B cell (primary cell): ENCODE measurements around the gene COL16A1. TPM values are rescaled to one million over a fixed set of nuclear protein-coding genes. Genes with fewer than 3 reads are reported as not detected.

Source experiments
- ATAC-seq: fragments of 200-7000 bp; cut with Tn5 transposase; one replicate; pipeline ENCODE4 v1.10.0; 2021; ENCODE audit warnings: low read depth, mild to moderate bottlenecking, moderate number of reproducible peaks, moderate library complexity
- CTCF ChIA-PET: fragments of 350-600 bp; sonication (Branson Sonifier 250); formaldehyde crosslinking; loops from one replicate; lab custom pipeline; 2021; ENCODE audit warnings: antibody characterized with exemption, inconsistent platforms; lab: Charles Lee
- POLR2A ChIA-PET: fragments of 350-600 bp; sonication (Branson Sonifier 250); formaldehyde crosslinking; loops from one replicate; lab custom pipeline; 2021; ENCODE audit warnings: antibody characterized with exemption; lab: Charles Lee
- DNase-seq: peaks from one replicate; pipeline ENCODE4 v3.0.0; 2013
- H2AFZ ChIP-seq: 2 replicates; pipeline ENCODE4 v1.6.1; 2012; ENCODE audit warnings: mild to moderate bottlenecking, low read depth, low read length; ENCODE audit not compliant: insufficient read depth, poor library complexity, severe bottlenecking
- H3K27ac ChIP-seq, 2 donors: 1 replicate in 1 of 2; 2 replicates in 1 of 2; pipeline ENCODE4 v1.5.1; 2012 to 2013; ENCODE audit warnings: low read length in 2 of 2, mild to moderate bottlenecking in 2 of 2, moderate library complexity in 1 of 2
- H3K27me3 ChIP-seq, 4 experiments: fragments of 200-600 bp in 1 of 4; sonication (generic) in 1 of 4; replicated peaks in 1 of 4; 1 replicate in 2 of 4; 2 replicates in 2 of 4; pipeline versions ENCODE4 v1.6.1 to v1.7.0; 2013 to 2016; ENCODE audit warnings: low read length in 3 of 4, mild to moderate bottlenecking in 2 of 4, mixed read lengths in 1 of 4, moderate library complexity in 1 of 4; ENCODE audit not compliant: insufficient read depth in 4 of 4, control insufficient read depth in 3 of 4; ENCODE audit errors: control extremely low read depth in 1 of 4
- H3K36me3 ChIP-seq, 2 experiments: replicated peaks in 1 of 2; 1 replicate in 1 of 2; 2 replicates in 1 of 2; pipeline versions ENCODE4 v1.6.1 to v1.7.1; 2013; ENCODE audit warnings: low read length in 1 of 2; ENCODE audit not compliant: insufficient read depth in 2 of 2, control insufficient read depth in 1 of 2; ENCODE audit errors: control extremely low read depth in 1 of 2, extremely low read depth in 1 of 2
- H3K4me1 ChIP-seq, 2 donors: fragments of 200-600 bp in 1 of 2; sonication (generic) in 1 of 2; 1 replicate in 1 of 2; 2 replicates in 1 of 2; pipeline versions ENCODE4 v1.5.1 to v1.6.1; 2013 to 2017; ENCODE audit warnings: low read length in 2 of 2; ENCODE audit not compliant: control insufficient read depth in 2 of 2, insufficient read depth in 2 of 2
- H3K4me2 ChIP-seq: replicated peaks from 2 replicates; pipeline ENCODE3; 2012; ENCODE audit warnings: mild to moderate bottlenecking, low read depth, low read length; ENCODE audit not compliant: poor library complexity, severe bottlenecking
- H3K4me3 ChIP-seq, 5 experiments: fragments of 200-600 bp in 1 of 5; sonication (generic) in 1 of 5; 1 replicate in 3 of 5; 2 replicates in 2 of 5; pipeline versions ENCODE4 v1.5.1 to v1.7.0; 2011 to 2016; ENCODE audit warnings: low read length in 4 of 5, mild to moderate bottlenecking in 4 of 5, low read depth in 2 of 5, control low read depth in 1 of 5, moderate library complexity in 1 of 5; ENCODE audit not compliant: insufficient read depth in 1 of 5; ENCODE audit errors: control extremely low read depth in 1 of 5, extremely low read depth in 1 of 5
- H3K79me2 ChIP-seq: fragments of 200-600 bp; sonication (generic); one replicate; pipeline ENCODE4 v1.6.0; 2016; ENCODE audit warnings: low read length; ENCODE audit not compliant: control insufficient read depth, insufficient read depth
- H3K9ac ChIP-seq: fragments of 200-600 bp; sonication (generic); 2 replicates; pipeline ENCODE4 v1.6.1; 2017; ENCODE audit warnings: mild to moderate bottlenecking, low read length, moderate library complexity
- H3K9me3 ChIP-seq, 3 donors: one replicate each; pipeline versions ENCODE4 v1.6.1 to v1.7.1; 2013; ENCODE audit warnings: low read length in 2 of 3; ENCODE audit not compliant: control insufficient read depth in 2 of 3, insufficient read depth in 1 of 3; ENCODE audit errors: control extremely low read depth in 1 of 3
- H4K20me1 ChIP-seq: 2 replicates; pipeline ENCODE4 v1.6.0; 2012; ENCODE audit warnings: mild to moderate bottlenecking, low read length; ENCODE audit not compliant: insufficient read depth, control insufficient read depth, poor library complexity, severe bottlenecking
- H3K27ac Mint-ChIP-seq: one replicate; pipeline ENCODE4 v1.8.0; 2021; ENCODE audit warnings: mixed read lengths
- H3K27me3 Mint-ChIP-seq: one replicate; pipeline ENCODE4 v1.8.0; 2021; ENCODE audit warnings: mixed read lengths
- H3K4me1 Mint-ChIP-seq: one replicate; pipeline ENCODE4 v1.8.0; 2021; ENCODE audit warnings: mixed read lengths
- H3K4me3 Mint-ChIP-seq: one replicate; pipeline ENCODE4 v1.8.0; 2021; ENCODE audit warnings: mixed read lengths
- H3K9me3 Mint-ChIP-seq: one replicate; pipeline ENCODE4 v1.8.0; 2022; ENCODE audit warnings: mixed read lengths; ENCODE audit not compliant: insufficient read depth
- EZH2 ChIP-seq: IDR thresholded peaks from 2 replicates; pipeline ENCODE4 v1.6.1; 2012; ENCODE audit warnings: borderline replicate concordance, low read depth, mild to moderate bottlenecking, moderate library complexity, low read length; ENCODE audit not compliant: insufficient read depth, poor library complexity, severe bottlenecking
- WGBS: methylation state at CpG from one replicate; pipeline ENCODE4 v1.1.5; 2013; ENCODE audit warnings: missing lambda C conversion rate; ENCODE audit not compliant: insufficient coverage; 5-methylcytosine and 5-hydroxymethylcytosine counted together
- intact Hi-C: fragments of 100-400 bp; cut with micrococcal nuclease; formaldehyde crosslinking; loops from one replicate; pipeline ENCODE4 v1.10.0; 2022
- polyA plus RNA-seq: library from polyadenylated mRNA; depleted of rRNA; stranded (reverse); fragments of >200 nt; gene quantifications from 2 replicates; pipeline ENCODE4 v1.2.3, GENCODE V29; 2012
- total RNA-seq, 2 donors: library from RNA; stranded (reverse); fragments of 120-200 nt in 1 of 2; gene quantifications; 1 replicate in 1 of 2; 2 replicates in 1 of 2; pipeline versions ENCODE4 v1.2.3 to v1.2.4, GENCODE V29; 2013 to 2022
- TF ChIP-seq, protein P1 (sequence below): fragments of 200-600 bp; IDR thresholded peaks from one replicate; pipeline ENCODE4 v1.8.0; 2022; ENCODE audit warnings: antibody characterized with exemption, mild to moderate bottlenecking

COL16A1 gene
- total and polyA plus RNA-seq, 2 donors (not counting 1 experiment from before 2014, with no cell fraction given), result 0.07 TPM; not detected in 1

DNA sequence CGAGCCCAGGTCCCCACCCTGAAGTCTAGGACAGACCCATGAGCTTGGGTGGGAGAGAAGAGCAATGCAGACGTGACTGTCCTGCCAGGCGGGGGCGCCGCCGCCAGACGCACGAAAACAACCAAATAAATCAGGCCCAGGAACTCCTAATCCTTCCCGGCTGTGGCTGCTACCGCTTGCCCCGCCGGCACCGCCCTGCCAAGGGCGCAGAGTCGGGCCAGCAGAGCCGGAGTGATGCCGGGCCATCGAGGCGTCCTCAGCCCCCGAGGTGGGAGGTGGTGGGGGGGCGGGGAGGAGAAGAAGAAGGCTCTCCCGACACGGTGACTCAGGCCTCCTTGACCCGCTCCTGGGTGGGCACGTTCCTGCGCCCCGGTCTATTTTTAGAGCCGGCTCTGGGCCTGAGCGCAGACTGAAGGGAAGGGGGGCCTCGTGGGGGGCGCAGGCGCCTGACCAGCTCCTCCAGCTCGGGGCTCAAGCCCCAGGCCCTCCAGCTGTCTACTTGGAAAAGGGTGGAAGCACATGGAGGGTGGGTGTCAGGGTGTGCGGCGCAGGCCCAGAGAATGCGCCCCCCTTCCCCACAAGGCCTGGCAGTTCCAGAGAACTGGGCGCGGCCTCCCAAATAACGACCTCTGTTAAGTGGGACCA lies 10.7 kb upstream of the COL16A1 start:
- TF ChIP-seq, protein P1, sequence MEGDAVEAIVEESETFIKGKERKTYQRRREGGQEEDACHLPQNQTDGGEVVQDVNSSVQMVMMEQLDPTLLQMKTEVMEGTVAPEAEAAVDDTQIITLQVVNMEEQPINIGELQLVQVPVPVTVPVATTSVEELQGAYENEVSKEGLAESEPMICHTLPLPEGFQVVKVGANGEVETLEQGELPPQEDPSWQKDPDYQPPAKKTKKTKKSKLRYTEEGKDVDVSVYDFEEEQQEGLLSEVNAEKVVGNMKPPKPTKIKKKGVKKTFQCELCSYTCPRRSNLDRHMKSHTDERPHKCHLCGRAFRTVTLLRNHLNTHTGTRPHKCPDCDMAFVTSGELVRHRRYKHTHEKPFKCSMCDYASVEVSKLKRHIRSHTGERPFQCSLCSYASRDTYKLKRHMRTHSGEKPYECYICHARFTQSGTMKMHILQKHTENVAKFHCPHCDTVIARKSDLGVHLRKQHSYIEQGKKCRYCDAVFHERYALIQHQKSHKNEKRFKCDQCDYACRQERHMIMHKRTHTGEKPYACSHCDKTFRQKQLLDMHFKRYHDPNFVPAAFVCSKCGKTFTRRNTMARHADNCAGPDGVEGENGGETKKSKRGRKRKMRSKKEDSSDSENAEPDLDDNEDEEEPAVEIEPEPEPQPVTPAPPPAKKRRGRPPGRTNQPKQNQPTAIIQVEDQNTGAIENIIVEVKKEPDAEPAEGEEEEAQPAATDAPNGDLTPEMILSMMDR, result peak; percentile 32
- TF ChIP-seq EZH2, result no peak
- H3K4me3 Mint-ChIP-seq, result peak overlapping the region; percentile 76
- peaks cover 0 to 5% (median 0%) of the 10 kb centered on the region in 3 donors for H3K9me3 ChIP-seq
- peaks cover 52% of the 10 kb centered on the region for H3K27me3 Mint-ChIP-seq
- DNase-seq (peak; percentile 66), ATAC-seq (peak; percentile 37)
- H3K79me2 ChIP-seq, result no peaks in the 10 kb centered on the region
- H3K4me1 Mint-ChIP-seq, result peaks cover 21% of the 10 kb centered on the region
- H3K4me1 ChIP-seq, result peaks cover 19% of the 10 kb centered on the region in 2 donors
- peak overlapping the region in 4 of 5 experiments; percentile 33 to 64 (median 54) for H3K4me3 ChIP-seq
- ChIA-PET CTCF (interaction anchor here (0.7 to 7.1 kb wide), 13 partner anchors 9 to 291 kb away, joined by 3 to 74 read pairs (median 3); no protein-coding TSS in a partner anchor), POLR2A (interaction anchor here (1.0 kb wide), 1 partner anchor 75 kb away, joined by 3 read pairs; no protein-coding TSS in a partner anchor)
- 4% methylated on average over 30 of the region's 39 CpGs for WGBS
- no peak overlapping the region for H3K27ac Mint-ChIP-seq
- no peaks in the 10 kb centered on the region for H3K9me3 Mint-ChIP-seq
- peak overlapping the region; percentile 97 for H3K4me2 ChIP-seq
- H2AFZ ChIP-seq, result peak overlapping the region; percentile 80
- no peak overlapping the region for H3K27ac ChIP-seq
- peaks cover 0 to 44% (median 10%) of the 10 kb centered on the region in 4 experiments for H3K27me3 ChIP-seq
- H3K9ac ChIP-seq, result peak overlapping the region; percentile 64
- no peaks in the 10 kb centered on the region for H3K36me3 ChIP-seq
- H4K20me1 ChIP-seq, result no peaks in the 10 kb centered on the region
- intact Hi-C loops, result loop anchor here (1.0 kb wide), 1 partner anchor 75 kb away; no protein-coding TSS in a partner anchor

DNA sequence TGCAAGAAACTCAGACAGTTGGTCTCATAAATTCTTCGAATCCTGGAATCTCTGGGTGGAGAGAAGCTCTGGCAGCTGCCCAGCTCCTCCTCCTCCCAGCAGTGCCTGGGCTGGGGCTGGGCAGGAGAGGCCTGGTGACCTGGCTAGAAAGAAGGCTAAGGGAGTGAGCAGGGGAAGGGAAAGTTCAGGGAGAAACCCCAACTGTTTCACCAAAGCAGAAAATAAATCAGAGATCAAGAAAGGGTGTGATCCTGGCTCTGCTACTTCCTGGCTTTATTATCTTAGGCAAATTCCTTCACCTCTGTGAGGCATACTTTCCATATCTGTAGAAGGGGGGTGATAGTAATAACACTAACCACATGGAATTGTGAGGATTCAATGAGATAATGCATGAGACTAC lies 8.8 kb upstream of the COL16A1 start:
- Mint-ChIP-seq H3K4me3 (no peak overlapping the region), H3K27me3 (peaks cover 50% of the 10 kb centered on the region), H3K27ac (no peak overlapping the region), H3K4me1 (peaks cover 31% of the 10 kb centered on the region), H3K9me3 (no peaks in the 10 kb centered on the region)
- Histone ChIP-seq H3K4me1 (peaks cover 23 to 24% of the 10 kb centered on the region in 2 donors), H3K79me2 (no peaks in the 10 kb centered on the region), H2AFZ (no peak overlapping the region), H3K9me3 (peaks cover 0 to 5% (median 0%) of the 10 kb centered on the region in 3 donors), H3K27ac (no peak overlapping the region), H4K20me1 (no peaks in the 10 kb centered on the region), H3K4me3 (no peak overlapping the region), H3K27me3 (peaks cover 0 to 51% (median 10%) of the 10 kb centered on the region in 4 experiments), H3K36me3 (no peaks in the 10 kb centered on the region), H3K9ac (no peak overlapping the region), H3K4me2 (no peak overlapping the region)
- no peak for DNase-seq
- intact Hi-C loops, result no loop called here
- ATAC-seq, result no peak
- ChIA-PET CTCF (interaction anchor here (0.6 to 7.1 kb wide), 2 partner anchors 77 to 403 kb away, joined by 3 to 74 read pairs; no protein-coding TSS in a partner anchor), POLR2A (no interaction called here)
- WGBS, result no CpG with 5 or more reads among the region's 1 CpG
- TF ChIP-seq EZH2, result no peak
- TF ChIP-seq, protein P1, result no peak
